HCT116 (cell line): ENCODE data around the gene CDC45. TPM values are rescaled to one million over a fixed set of nuclear protein-coding genes. Genes with fewer than 3 reads are reported as not detected.

Source experiments
- ATAC-seq: fragments of 200-7000 bp; cut with Tn5 transposase; 2 replicates; pipeline ENCODE4 v1.9.1; 2020; ENCODE audit warnings: mild to moderate bottlenecking, moderate library complexity
- BruUV-seq: library from RNA; stranded (reverse); fragments of 400-500 nt; replicated peaks from 2 replicates; lab custom pipeline; 2021; lab: Mats Ljungman, UMichigan
- CTCF ChIA-PET: fragments of 300-600 bp; sonication (Branson Sonifier 250); formaldehyde crosslinking; loops from one replicate; lab custom pipeline; 2021; ENCODE audit warnings: antibody characterized with exemption; lab: Charles Lee
- POLR2A ChIA-PET: fragments of 300-600, 350-600 bp; sonication (Branson Sonifier 250); formaldehyde crosslinking; loops from one replicate; lab custom pipeline; 2021; ENCODE audit warnings: antibody characterized with exemption; lab: Charles Lee
- RAD21 ChIA-PET, 2 experiments: fragments of 300-600 bp; sonication (Branson Sonifier 250); formaldehyde crosslinking; loops; one replicate each; lab custom pipeline; 2023; ENCODE audit warnings: low total read pairs in 2 of 2; ENCODE audit not compliant: uncharacterized antibody in 2 of 2, unreplicated experiment in 2 of 2, low non-redundant PET in 1 of 2; lab: Charles Lee
- DNase-seq: peaks from one replicate; pipeline ENCODE4 v3.0.0-alpha.2; 2010; ENCODE audit warnings: low read depth, low spot score
- H2AFZ ChIP-seq: fragments of 200-600 bp; shearing (Covaris generic), sonication (generic); 2 replicates; pipeline ENCODE4 v1.6.1; 2017; ENCODE audit warnings: low read depth, mixed run types, mixed read lengths, antibody characterized with exemption, low read length; ENCODE audit not compliant: poor library complexity, severe bottlenecking
- H3K27ac ChIP-seq: 2 replicates; pipeline ENCODE4 v1.5.1; 2012; ENCODE audit warnings: low read depth, low read length
- H3K27me3 ChIP-seq: fragments of 200-600 bp; sonication (generic); 2 replicates; pipeline ENCODE4 v1.6.1; 2016; ENCODE audit warnings: mixed run types, low read length, mixed read lengths; ENCODE audit not compliant: insufficient read depth
- H3K36me3 ChIP-seq, 2 experiments: fragments of 200-500 bp in 1 of 2; fragments of 200-600 bp in 1 of 2; sonication (Bioruptor generic) in 1 of 2; sonication (generic) in 1 of 2; 2 replicates each; pipeline versions ENCODE4 v1.5.1 to v1.6.1; 2014 to 2016; ENCODE audit warnings: low read length in 2 of 2, inconsistent platforms in 1 of 2, mixed read lengths in 1 of 2, mixed run types in 1 of 2; ENCODE audit not compliant: insufficient read depth in 2 of 2, control insufficient read depth in 1 of 2
- H3K4me1 ChIP-seq, 2 experiments: fragments of 200-600 bp in 1 of 2; sonication (generic) in 1 of 2; 2 replicates each; pipeline versions ENCODE4 v1.5.1 to v1.6.1; 2012 to 2017; ENCODE audit warnings: low read length in 2 of 2, inconsistent platforms in 1 of 2, mild to moderate bottlenecking in 1 of 2, mixed read lengths in 1 of 2, mixed run types in 1 of 2, moderate library complexity in 1 of 2; ENCODE audit not compliant: insufficient read depth in 2 of 2, control insufficient read depth in 1 of 2
- H3K4me2 ChIP-seq: fragments of 200-600 bp; sonication (generic); 2 replicates; pipeline ENCODE4 v1.6.1; 2017; ENCODE audit warnings: mixed run types, low read length, mixed read lengths
- H3K4me3 ChIP-seq, 2 experiments: fragments of 200-600 bp in 1 of 2; sonication (generic) in 1 of 2; replicated peaks in 1 of 2; 2 replicates each; pipeline ENCODE4 v1.5.1; 2011 to 2016; ENCODE audit warnings: low read length in 2 of 2, control low read depth in 1 of 2, low read depth in 1 of 2, mild to moderate bottlenecking in 1 of 2, mixed read lengths in 1 of 2, mixed run types in 1 of 2
- H3K79me2 ChIP-seq: fragments of 200-600 bp; sonication (generic); 2 replicates; pipeline ENCODE4 v1.6.1; 2017; ENCODE audit warnings: mild to moderate bottlenecking, mixed run types, low read length, moderate library complexity, mixed read lengths; ENCODE audit not compliant: insufficient read depth
- H3K9ac ChIP-seq: fragments of 200-600 bp; sonication (generic); 2 replicates; pipeline ENCODE4 v1.6.1; 2016; ENCODE audit warnings: low read length, mixed read lengths
- H3K9me2 ChIP-seq: fragments of 200-600 bp; sonication (generic), shearing (Covaris generic); 2 replicates; pipeline ENCODE4 v1.6.1; 2017; ENCODE audit warnings: mixed run types, mild to moderate bottlenecking, moderate library complexity; ENCODE audit not compliant: insufficient read depth
- H3K9me3 ChIP-seq, 2 experiments: fragments of 200-500 bp in 1 of 2; fragments of 200-600 bp in 1 of 2; sonication (Bioruptor generic) in 1 of 2; sonication (generic) in 1 of 2; 2 replicates each; pipeline ENCODE4 v1.6.1; 2014 to 2017; ENCODE audit warnings: low read length in 2 of 2, mixed read lengths in 2 of 2, inconsistent platforms in 1 of 2, low read depth in 1 of 2, mild to moderate bottlenecking in 1 of 2, mixed run types in 1 of 2, moderate library complexity in 1 of 2; ENCODE audit not compliant: control insufficient read depth in 1 of 2, insufficient read depth in 1 of 2
- H4K20me1 ChIP-seq: fragments of 200-600 bp; sonication (generic), shearing (Covaris generic); 2 replicates; pipeline ENCODE4 v1.6.1; 2017; ENCODE audit warnings: mixed run types, mild to moderate bottlenecking, moderate library complexity; ENCODE audit not compliant: insufficient read depth
- CBX3 ChIP-seq: IDR thresholded peaks from 2 replicates; pipeline ENCODE4 v1.6.1; 2012; ENCODE audit warnings: low read depth
- EGR1 ChIP-seq: IDR thresholded peaks from 2 replicates; pipeline ENCODE4 v1.6.1; 2012; ENCODE audit warnings: low read depth
- EZH2 ChIP-seq: fragments of 200-600 bp; sonication (generic); IDR thresholded peaks from 2 replicates; pipeline ENCODE4 v1.6.1; 2017; ENCODE audit warnings: antibody characterized with exemption, mixed run types
- MAX ChIP-seq: IDR thresholded peaks from 2 replicates; pipeline ENCODE4 v1.6.1; 2012
- POLR2AphosphoS5 ChIP-seq: IDR thresholded peaks from 2 replicates; pipeline ENCODE4 v1.6.1; 2011; ENCODE audit warnings: mild to moderate bottlenecking, low read depth, low read length, moderate library complexity
- SRF ChIP-seq: IDR thresholded peaks from 2 replicates; pipeline ENCODE4 v1.6.1; 2012; ENCODE audit warnings: low read depth
- ZFX ChIP-seq: fragments of 450-650 bp; IDR thresholded peaks from 2 replicates; pipeline ENCODE4 v1.6.1; 2017
- intact Hi-C: fragments of 100-400 bp; cut with micrococcal nuclease; formaldehyde crosslinking; loops from 2 replicates; pipeline ENCODE4 v1.10.0; 2022
- total RNA-seq: library from RNA; stranded (reverse); gene quantifications from one replicate; pipeline ENCODE4 v1.2.1, GENCODE V29; 2021; ENCODE audit not compliant: unreplicated experiment
- TF ChIP-seq, protein P1 (sequence below), 3 experiments: fragments of 200-600 bp in 1 of 3; sonication (generic) in 1 of 3; IDR thresholded peaks in 2 of 3; conservative IDR thresholded peaks in 1 of 3; 2 replicates each; pipeline ENCODE4 v1.5.1; 2012 to 2017; ENCODE audit warnings: low read depth in 2 of 3, low read length in 2 of 3, antibody characterized with exemption in 1 of 3, borderline replicate concordance in 1 of 3, control low read depth in 1 of 3, mild to moderate bottlenecking in 1 of 3, mixed read lengths in 1 of 3, mixed run types in 1 of 3, moderate library complexity in 1 of 3; ENCODE audit not compliant: insufficient read depth in 1 of 3
- TF ChIP-seq, protein P2 (sequence below): IDR thresholded peaks from 2 replicates; pipeline ENCODE4 v1.6.1; 2011; ENCODE audit warnings: mild to moderate bottlenecking, low read length, moderate library complexity; ENCODE audit not compliant: insufficient replicate concordance; ENCODE audit errors: extremely low read depth
- TF ChIP-seq, protein P3 (sequence below): IDR thresholded peaks from 2 replicates; pipeline ENCODE4 v1.6.1; 2012; ENCODE audit warnings: low read depth

CDC45 gene
- total RNA-seq, 1 experiment from 2014 or later, result 43.4 TPM

GRCh38 chr22:19522881-19523239 is 43.1 kb downstream of the CDC45 start:
- H3K4me3 ChIP-seq, result no peak overlapping the region
- no peaks in the 10 kb centered on the region for H4K20me1 ChIP-seq
- H3K9me3 ChIP-seq, result no peaks in the 10 kb centered on the region
- no peak overlapping the region for H3K27ac ChIP-seq
- ChIA-PET CTCF (no interaction called here), RAD21 (no interaction called here), POLR2A (no interaction called here)
- H3K4me1 ChIP-seq, result peaks cover 0 to 1% of the 10 kb centered on the region in 2 experiments; a peak in 1 of 4 replicates
- H3K9me2 ChIP-seq, result no peaks in the 10 kb centered on the region
- intact Hi-C loops, result no loop called here
- H3K4me2 ChIP-seq, result no peak overlapping the region
- no peaks in the 10 kb centered on the region for H3K36me3 ChIP-seq
- no peaks in the 10 kb centered on the region for H3K79me2 ChIP-seq
- H2AFZ ChIP-seq, result no peak overlapping the region
- H3K9ac ChIP-seq, result no peak overlapping the region
- no peak for ATAC-seq
- BruUV-seq, result no TSS peak
- TF ChIP-seq EGR1 (no peak), CBX3 (no peak), EZH2 (no peak), ZFX (no peak), POLR2AphosphoS5 (no peak), MAX (no peak)
- DNase-seq, result no peak
- no peaks in the 10 kb centered on the region for H3K27me3 ChIP-seq

- Histone ChIP-seq H3K36me3 (no peaks in the 10 kb centered on the region), H3K4me3 (no peak overlapping the region), H3K27ac (no peak overlapping the region), H3K4me1 (peaks cover 0 to 5% of the 10 kb centered on the region in 2 experiments; a peak in 1 of 4 replicates), H3K4me2 (no peak overlapping the region), H3K27me3 (no peaks in the 10 kb centered on the region), H4K20me1 (no peaks in the 10 kb centered on the region), H3K79me2 (no peaks in the 10 kb centered on the region), H3K9me3 (no peaks in the 10 kb centered on the region), H3K9ac (no peak overlapping the region), H2AFZ (no peak overlapping the region), H3K9me2 (no peaks in the 10 kb centered on the region)
- ChIA-PET RAD21 (no interaction called here), CTCF (no interaction called here), POLR2A (no interaction called here)
- no TSS peak for BruUV-seq
- intact Hi-C loops, result no loop called here
- DNase-seq (no peak), ATAC-seq (no peak)
- TF ChIP-seq, protein P1, sequence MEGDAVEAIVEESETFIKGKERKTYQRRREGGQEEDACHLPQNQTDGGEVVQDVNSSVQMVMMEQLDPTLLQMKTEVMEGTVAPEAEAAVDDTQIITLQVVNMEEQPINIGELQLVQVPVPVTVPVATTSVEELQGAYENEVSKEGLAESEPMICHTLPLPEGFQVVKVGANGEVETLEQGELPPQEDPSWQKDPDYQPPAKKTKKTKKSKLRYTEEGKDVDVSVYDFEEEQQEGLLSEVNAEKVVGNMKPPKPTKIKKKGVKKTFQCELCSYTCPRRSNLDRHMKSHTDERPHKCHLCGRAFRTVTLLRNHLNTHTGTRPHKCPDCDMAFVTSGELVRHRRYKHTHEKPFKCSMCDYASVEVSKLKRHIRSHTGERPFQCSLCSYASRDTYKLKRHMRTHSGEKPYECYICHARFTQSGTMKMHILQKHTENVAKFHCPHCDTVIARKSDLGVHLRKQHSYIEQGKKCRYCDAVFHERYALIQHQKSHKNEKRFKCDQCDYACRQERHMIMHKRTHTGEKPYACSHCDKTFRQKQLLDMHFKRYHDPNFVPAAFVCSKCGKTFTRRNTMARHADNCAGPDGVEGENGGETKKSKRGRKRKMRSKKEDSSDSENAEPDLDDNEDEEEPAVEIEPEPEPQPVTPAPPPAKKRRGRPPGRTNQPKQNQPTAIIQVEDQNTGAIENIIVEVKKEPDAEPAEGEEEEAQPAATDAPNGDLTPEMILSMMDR (IDR thresholded peaks at IDR 0.05 in 2 of 3, conservative IDR thresholded peaks at IDR 0.05 in 1 of 3; ENCODE audit: borderline replicate concordance in 1 of 3, insufficient read depth in 1 of 3, low read depth in 2 of 3, low read length in 2 of 3), result no peak
- no peak for TF ChIP-seq SRF
- TF ChIP-seq, protein P2, sequence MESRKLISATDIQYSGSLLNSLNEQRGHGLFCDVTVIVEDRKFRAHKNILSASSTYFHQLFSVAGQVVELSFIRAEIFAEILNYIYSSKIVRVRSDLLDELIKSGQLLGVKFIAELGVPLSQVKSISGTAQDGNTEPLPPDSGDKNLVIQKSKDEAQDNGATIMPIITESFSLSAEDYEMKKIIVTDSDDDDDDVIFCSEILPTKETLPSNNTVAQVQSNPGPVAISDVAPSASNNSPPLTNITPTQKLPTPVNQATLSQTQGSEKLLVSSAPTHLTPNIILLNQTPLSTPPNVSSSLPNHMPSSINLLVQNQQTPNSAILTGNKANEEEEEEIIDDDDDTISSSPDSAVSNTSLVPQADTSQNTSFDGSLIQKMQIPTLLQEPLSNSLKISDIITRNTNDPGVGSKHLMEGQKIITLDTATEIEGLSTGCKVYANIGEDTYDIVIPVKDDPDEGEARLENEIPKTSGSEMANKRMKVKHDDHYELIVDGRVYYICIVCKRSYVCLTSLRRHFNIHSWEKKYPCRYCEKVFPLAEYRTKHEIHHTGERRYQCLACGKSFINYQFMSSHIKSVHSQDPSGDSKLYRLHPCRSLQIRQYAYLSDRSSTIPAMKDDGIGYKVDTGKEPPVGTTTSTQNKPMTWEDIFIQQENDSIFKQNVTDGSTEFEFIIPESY, result no peak
- TF ChIP-seq, protein P3, sequence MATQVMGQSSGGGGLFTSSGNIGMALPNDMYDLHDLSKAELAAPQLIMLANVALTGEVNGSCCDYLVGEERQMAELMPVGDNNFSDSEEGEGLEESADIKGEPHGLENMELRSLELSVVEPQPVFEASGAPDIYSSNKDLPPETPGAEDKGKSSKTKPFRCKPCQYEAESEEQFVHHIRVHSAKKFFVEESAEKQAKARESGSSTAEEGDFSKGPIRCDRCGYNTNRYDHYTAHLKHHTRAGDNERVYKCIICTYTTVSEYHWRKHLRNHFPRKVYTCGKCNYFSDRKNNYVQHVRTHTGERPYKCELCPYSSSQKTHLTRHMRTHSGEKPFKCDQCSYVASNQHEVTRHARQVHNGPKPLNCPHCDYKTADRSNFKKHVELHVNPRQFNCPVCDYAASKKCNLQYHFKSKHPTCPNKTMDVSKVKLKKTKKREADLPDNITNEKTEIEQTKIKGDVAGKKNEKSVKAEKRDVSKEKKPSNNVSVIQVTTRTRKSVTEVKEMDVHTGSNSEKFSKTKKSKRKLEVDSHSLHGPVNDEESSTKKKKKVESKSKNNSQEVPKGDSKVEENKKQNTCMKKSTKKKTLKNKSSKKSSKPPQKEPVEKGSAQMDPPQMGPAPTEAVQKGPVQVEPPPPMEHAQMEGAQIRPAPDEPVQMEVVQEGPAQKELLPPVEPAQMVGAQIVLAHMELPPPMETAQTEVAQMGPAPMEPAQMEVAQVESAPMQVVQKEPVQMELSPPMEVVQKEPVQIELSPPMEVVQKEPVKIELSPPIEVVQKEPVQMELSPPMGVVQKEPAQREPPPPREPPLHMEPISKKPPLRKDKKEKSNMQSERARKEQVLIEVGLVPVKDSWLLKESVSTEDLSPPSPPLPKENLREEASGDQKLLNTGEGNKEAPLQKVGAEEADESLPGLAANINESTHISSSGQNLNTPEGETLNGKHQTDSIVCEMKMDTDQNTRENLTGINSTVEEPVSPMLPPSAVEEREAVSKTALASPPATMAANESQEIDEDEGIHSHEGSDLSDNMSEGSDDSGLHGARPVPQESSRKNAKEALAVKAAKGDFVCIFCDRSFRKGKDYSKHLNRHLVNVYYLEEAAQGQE, result no peak
These were observed 43.8 kb downstream of the CDC45 start for GRCh38 chr22:19523240-19524169.
